ENCODE measurements around the gene SLX9.

SLX9 gene

GRCh38 chr21:44898011-44898488 lies 41.8 kb upstream of the SLX9 start:
- H3K36me3 ChIP-seq (ENCODE audit: control insufficient read depth in 1 of 2, insufficient read depth in 2 of 2, low read length in 2 of 2) = no peaks in the 10 kb centered on the region
- H3K27me3 ChIP-seq (ENCODE audit: insufficient read depth, low read length) = no peaks in the 10 kb centered on the region
- H3K79me2 ChIP-seq (ENCODE audit: control insufficient read depth, insufficient read depth, low read length, poor library complexity) = no peaks in the 10 kb centered on the region
- no peak overlapping the region for H3K23ac ChIP-seq (ENCODE audit: low read length)
- H4K12ac ChIP-seq (ENCODE audit: low read depth, low read length) = no peak overlapping the region
- H2BK5ac ChIP-seq (ENCODE audit: low read depth, low read length, poor library complexity) = no peak overlapping the region
- H3K9me3 ChIP-seq (ENCODE audit: insufficient read depth, low read depth, low read length) = peaks cover 13% of the 10 kb centered on the region
- H3K4ac ChIP-seq (ENCODE audit: low read depth, low read length) = no peak overlapping the region
- DNase-seq = no peak
- H3K9ac ChIP-seq (ENCODE audit: low read length) = no peak overlapping the region
- no peak overlapping the region for H3K27ac ChIP-seq (ENCODE audit: low read depth, low read length)
- no peak overlapping the region for H3K14ac ChIP-seq (ENCODE audit: low read length)
- no peak overlapping the region for H3K4me3 ChIP-seq (ENCODE audit: low read depth, low read length)
- no peaks in the 10 kb centered on the region for H3K79me1 ChIP-seq (ENCODE audit: low read length)
- peaks cover 4 to 6% of the 10 kb centered on the region in 2 experiments for H3K4me1 ChIP-seq (ENCODE audit: control insufficient read depth in 1 of 2, insufficient read depth in 2 of 2, low read length in 2 of 2)
- WGBS (ENCODE audit: extremely low coverage, insufficient coverage, insufficient read length) = no CpG with 5 or more reads among the region's 13 CpGs
- no peak overlapping the region for H2AFZ ChIP-seq (ENCODE audit: insufficient read depth, low read length, poor library complexity)
- H4K91ac ChIP-seq (ENCODE audit: low read depth, low read length) = no peak overlapping the region
- no peak overlapping the region for H3K18ac ChIP-seq (ENCODE audit: low read length)
- no peak overlapping the region for H4K8ac ChIP-seq (ENCODE audit: low read depth, low read length)
- H2AK5ac ChIP-seq (ENCODE audit: low read length) = no peak overlapping the region
- no peak overlapping the region for H3K4me2 ChIP-seq (ENCODE audit: low read length)
- no peak overlapping the region for H2BK12ac ChIP-seq (ENCODE audit: low read length)
- no peak overlapping the region for H2BK120ac ChIP-seq (ENCODE audit: insufficient read depth, low read length, poor library complexity)

DNA sequence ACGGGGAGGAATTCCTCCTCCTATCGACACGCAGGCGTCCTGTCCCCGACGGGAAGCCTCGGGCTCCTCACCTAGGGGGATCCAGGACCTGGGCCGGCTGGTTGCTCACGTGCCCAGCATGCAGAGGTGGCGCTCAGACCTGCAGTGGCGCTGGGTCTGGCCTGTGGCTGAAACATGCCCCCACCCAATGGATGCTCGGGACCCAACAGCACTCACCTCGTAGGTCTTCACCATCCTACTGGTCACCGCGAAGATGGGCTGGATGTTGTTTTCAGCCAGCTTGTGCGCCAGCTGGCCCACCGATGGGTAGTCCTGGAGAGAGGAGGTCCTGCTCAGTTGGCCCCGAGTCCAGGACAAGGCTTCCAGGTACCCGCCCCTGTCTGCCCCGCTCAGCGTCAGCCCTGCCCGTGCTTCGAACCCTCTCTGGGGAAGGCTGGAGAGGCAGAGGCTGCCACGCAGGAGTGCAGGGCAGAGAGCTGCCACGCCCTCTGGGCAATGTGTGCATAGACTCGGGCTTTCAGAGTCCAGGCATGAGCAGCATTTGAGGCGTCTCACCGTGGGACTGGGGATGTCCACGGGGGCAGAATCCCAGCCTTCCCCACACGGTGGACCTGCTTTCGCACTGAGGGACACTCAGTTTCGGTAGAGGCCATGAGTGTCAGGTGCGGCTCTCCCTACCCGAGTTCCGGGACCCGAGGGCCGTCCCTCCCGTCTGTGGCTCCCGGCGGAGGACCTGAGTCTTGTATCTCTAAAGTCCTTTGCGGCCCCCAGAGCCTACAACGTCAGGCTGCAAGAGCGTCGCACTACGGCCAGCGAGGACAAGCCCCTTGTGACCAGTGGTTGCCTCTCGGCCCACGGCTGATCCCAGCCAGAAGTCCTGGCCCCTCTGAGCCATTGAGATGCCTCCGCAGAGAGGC lies 40.7 kb upstream of the SLX9 start:
- Histone ChIP-seq H3K4me1 (ENCODE audit: control insufficient read depth in 1 of 2, insufficient read depth in 2 of 2, low read length in 2 of 2) (peaks cover 6% of the 10 kb centered on the region in 2 experiments), H2AFZ (ENCODE audit: insufficient read depth, low read length, poor library complexity) (no peak overlapping the region), H3K23ac (ENCODE audit: low read length) (no peak overlapping the region), H3K79me2 (ENCODE audit: control insufficient read depth, insufficient read depth, low read length, poor library complexity) (no peaks in the 10 kb centered on the region), H3K4ac (ENCODE audit: low read depth, low read length) (no peak overlapping the region), H3K27me3 (ENCODE audit: insufficient read depth, low read length) (no peaks in the 10 kb centered on the region), H3K18ac (ENCODE audit: low read length) (no peak overlapping the region), H3K4me2 (ENCODE audit: low read length) (no peak overlapping the region), H3K79me1 (ENCODE audit: low read length) (no peaks in the 10 kb centered on the region), H3K9ac (ENCODE audit: low read length) (no peak overlapping the region), H3K4me3 (ENCODE audit: low read depth, low read length) (no peak overlapping the region), H2BK5ac (ENCODE audit: low read depth, low read length, poor library complexity) (no peak overlapping the region), H3K14ac (ENCODE audit: low read length) (no peak overlapping the region), H4K8ac (ENCODE audit: low read depth, low read length) (no peak overlapping the region), H3K27ac (ENCODE audit: low read depth, low read length) (no peak overlapping the region), H4K12ac (ENCODE audit: low read depth, low read length) (no peak overlapping the region), H2AK5ac (ENCODE audit: low read length) (no peak overlapping the region), H4K91ac (ENCODE audit: low read depth, low read length) (no peak overlapping the region), H2BK120ac (ENCODE audit: insufficient read depth, low read length, poor library complexity) (no peak overlapping the region), H2BK12ac (ENCODE audit: low read length) (no peak overlapping the region), H3K36me3 (ENCODE audit: control insufficient read depth in 1 of 2, insufficient read depth in 2 of 2, low read length in 2 of 2) (no peaks in the 10 kb centered on the region), H3K9me3 (ENCODE audit: insufficient read depth, low read depth, low read length) (peaks cover 11% of the 10 kb centered on the region)
- DNase-seq = no peak
- no CpG with 5 or more reads among the region's 49 CpGs for WGBS (ENCODE audit: extremely low coverage, insufficient coverage, insufficient read length)

DNA sequence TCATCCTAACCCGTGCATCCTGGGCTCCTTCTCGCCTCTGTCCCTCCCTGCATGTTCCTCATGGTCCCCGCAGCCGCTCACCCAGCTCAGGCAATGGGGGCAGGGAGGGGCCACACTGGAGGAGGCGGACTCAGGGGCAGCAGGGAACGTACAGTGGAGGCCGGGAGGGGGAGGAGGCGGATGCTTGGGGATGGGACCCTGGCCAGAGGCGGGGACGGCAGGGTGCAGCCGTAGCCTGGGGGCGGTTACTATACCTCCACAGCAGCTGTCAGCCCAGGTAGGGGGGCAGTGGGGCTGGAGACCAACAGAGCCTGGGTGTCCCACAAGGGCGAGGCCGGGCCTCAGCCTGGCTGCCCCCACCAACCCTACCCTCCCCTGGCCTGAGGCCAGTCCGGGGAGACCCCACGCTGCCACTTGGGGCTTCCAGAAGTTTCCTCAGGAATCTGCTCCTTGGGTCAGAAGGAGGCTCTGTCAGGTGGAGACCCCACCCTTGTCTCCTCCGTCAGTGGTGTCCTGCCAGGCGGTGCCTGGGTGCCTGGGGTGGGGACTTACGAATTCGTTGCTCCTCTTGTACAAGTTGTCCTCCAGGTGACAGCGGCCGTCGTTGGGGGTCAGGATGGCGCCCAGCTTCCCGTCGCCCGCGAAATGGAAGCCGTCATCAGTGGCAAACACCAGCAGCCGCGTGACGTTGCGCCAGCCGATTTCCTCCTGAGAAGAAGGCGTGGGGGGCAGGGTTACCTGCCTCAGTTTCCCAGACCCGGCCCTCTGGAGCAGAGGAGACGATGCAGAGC lies 39.9 kb upstream of the SLX9 start:
- Histone ChIP-seq H2BK5ac (ENCODE audit: low read depth, low read length, poor library complexity) (no peak overlapping the region), H3K18ac (ENCODE audit: low read length) (no peak overlapping the region), H3K14ac (ENCODE audit: low read length) (no peak overlapping the region), H2BK120ac (ENCODE audit: insufficient read depth, low read length, poor library complexity) (no peak overlapping the region), H3K4ac (ENCODE audit: low read depth, low read length) (no peak overlapping the region), H2AK5ac (ENCODE audit: low read length) (no peak overlapping the region), H3K79me1 (ENCODE audit: low read length) (no peaks in the 10 kb centered on the region), H3K9ac (ENCODE audit: low read length) (no peak overlapping the region), H3K9me3 (ENCODE audit: insufficient read depth, low read depth, low read length) (peaks cover 15% of the 10 kb centered on the region), H3K79me2 (ENCODE audit: control insufficient read depth, insufficient read depth, low read length, poor library complexity) (no peaks in the 10 kb centered on the region), H3K27ac (ENCODE audit: low read depth, low read length) (no peak overlapping the region), H2AFZ (ENCODE audit: insufficient read depth, low read length, poor library complexity) (no peak overlapping the region), H3K23ac (ENCODE audit: low read length) (no peak overlapping the region), H4K91ac (ENCODE audit: low read depth, low read length) (no peak overlapping the region), H2BK12ac (ENCODE audit: low read length) (no peak overlapping the region), H3K4me3 (ENCODE audit: low read depth, low read length) (no peak overlapping the region), H3K36me3 (ENCODE audit: control insufficient read depth in 1 of 2, insufficient read depth in 2 of 2, low read length in 2 of 2) (no peaks in the 10 kb centered on the region), H3K4me1 (ENCODE audit: control insufficient read depth in 1 of 2, insufficient read depth in 2 of 2, low read length in 2 of 2) (peaks cover 6% of the 10 kb centered on the region in 2 experiments), H3K4me2 (ENCODE audit: low read length) (no peak overlapping the region), H3K27me3 (ENCODE audit: insufficient read depth, low read length) (no peaks in the 10 kb centered on the region), H4K8ac (ENCODE audit: low read depth, low read length) (no peak overlapping the region), H4K12ac (ENCODE audit: low read depth, low read length) (no peak overlapping the region)
- WGBS (ENCODE audit: extremely low coverage, insufficient coverage, insufficient read length) = no CpG with 5 or more reads among the region's 37 CpGs
- DNase-seq = no peak

GRCh38 chr21:44900559-44901251 lies 39.1 kb upstream of the SLX9 start:
- WGBS (ENCODE audit: extremely low coverage, insufficient coverage, insufficient read length) = no CpG with 5 or more reads among the region's 28 CpGs
- Histone ChIP-seq H2AFZ (ENCODE audit: insufficient read depth, low read length, poor library complexity) (no peak overlapping the region), H3K9ac (ENCODE audit: low read length) (no peak overlapping the region), H3K4me3 (ENCODE audit: low read depth, low read length) (no peak overlapping the region), H3K9me3 (ENCODE audit: insufficient read depth, low read depth, low read length) (peaks cover 15% of the 10 kb centered on the region), H3K18ac (ENCODE audit: low read length) (no peak overlapping the region), H3K36me3 (ENCODE audit: control insufficient read depth in 1 of 2, insufficient read depth in 2 of 2, low read length in 2 of 2) (no peaks in the 10 kb centered on the region), H2AK5ac (ENCODE audit: low read length) (no peak overlapping the region), H4K8ac (ENCODE audit: low read depth, low read length) (no peak overlapping the region), H3K4me2 (ENCODE audit: low read length) (no peak overlapping the region), H3K4me1 (ENCODE audit: control insufficient read depth in 1 of 2, insufficient read depth in 2 of 2, low read length in 2 of 2) (peaks cover 6% of the 10 kb centered on the region in 2 experiments), H3K14ac (ENCODE audit: low read length) (no peak overlapping the region), H3K23ac (ENCODE audit: low read length) (no peak overlapping the region), H3K79me1 (ENCODE audit: low read length) (no peaks in the 10 kb centered on the region), H2BK12ac (ENCODE audit: low read length) (no peak overlapping the region), H2BK5ac (ENCODE audit: low read depth, low read length, poor library complexity) (no peak overlapping the region), H3K27ac (ENCODE audit: low read depth, low read length) (no peak overlapping the region), H4K91ac (ENCODE audit: low read depth, low read length) (no peak overlapping the region), H2BK120ac (ENCODE audit: insufficient read depth, low read length, poor library complexity) (no peak overlapping the region), H3K79me2 (ENCODE audit: control insufficient read depth, insufficient read depth, low read length, poor library complexity) (no peaks in the 10 kb centered on the region), H4K12ac (ENCODE audit: low read depth, low read length) (no peak overlapping the region), H3K4ac (ENCODE audit: low read depth, low read length) (no peak overlapping the region), H3K27me3 (ENCODE audit: insufficient read depth, low read length) (no peaks in the 10 kb centered on the region)
- DNase-seq = no peak

Data from trophoblast cell (in vitro differentiated cells and primary cell).